HEK293 (cell line): ENCODE measurements around the gene HIP1.
A peak's percentile ranks its signal among the peaks of the same experiment; 100 is the strongest.

Experiments
- CTCF ChIA-PET: fragments of 350-600 bp; formaldehyde crosslinking; extraction: SDS; loops from one replicate; lab custom pipeline; 2021; ENCODE audit warnings: antibody characterized with exemption; lab: Yijun Ruan, JAX
- POLR2A ChIA-PET: fragments of 300-600 bp; formaldehyde crosslinking; extraction: SDS; loops from one replicate; lab custom pipeline; 2020; ENCODE audit warnings: antibody characterized with exemption, inconsistent platforms; lab: Yijun Ruan, JAX
- H3K27ac ChIP-seq: fragments of 200-500 bp; sonication (Bioruptor generic); 2 replicates; pipeline ENCODE4 v1.5.1; 2014; ENCODE audit warnings: low read depth, low read length, control low read depth, inconsistent platforms; ENCODE audit errors: extremely low read depth
- H3K36me3 ChIP-seq, 2 experiments: fragments of 200-500 bp in 1 of 2; sonication (Bioruptor generic) in 1 of 2; 1 replicate in 1 of 2; 2 replicates in 1 of 2; pipeline ENCODE4 v1.5.1; 2014 to 2017; ENCODE audit warnings: inconsistent platforms in 2 of 2, low read length in 2 of 2; ENCODE audit not compliant: control insufficient read depth in 2 of 2, insufficient read depth in 1 of 2
- H3K4me1 ChIP-seq: fragments of 200-500 bp; sonication (Bioruptor generic); 2 replicates; pipeline ENCODE4 v1.5.1; 2014; ENCODE audit warnings: mild to moderate bottlenecking, low read length, inconsistent platforms; ENCODE audit not compliant: control insufficient read depth, insufficient read depth
- H3K4me3 ChIP-seq: 2 replicates; pipeline ENCODE4 v1.5.1; 2011; ENCODE audit warnings: low read depth, mild to moderate bottlenecking, control low read depth, low read length, moderate library complexity
- H3K9me3 ChIP-seq: fragments of 200-500 bp; sonication (Bioruptor generic); 2 replicates; pipeline ENCODE4 v1.5.1; 2014; ENCODE audit warnings: low read depth, low read length, inconsistent platforms; ENCODE audit not compliant: control insufficient read depth, insufficient read depth
- GLIS1 ChIP-seq: fragments of 450-650 bp; formaldehyde crosslinking; IDR thresholded peaks from 2 replicates; pipeline ENCODE4 v1.5.1; 2016; ENCODE audit warnings: missing biosample characterization, missing genetic modification characterization
- ZBTB21 ChIP-seq: fragments of 450-650 bp; formaldehyde crosslinking; IDR thresholded peaks from 2 replicates; pipeline ENCODE4 v1.5.1; 2017; ENCODE audit warnings: missing biosample characterization, missing genetic modification characterization
- ZIC2 ChIP-seq: fragments of 450-650 bp; formaldehyde crosslinking; IDR thresholded peaks from 2 replicates; pipeline ENCODE4 v1.5.1; 2016; ENCODE audit warnings: missing biosample characterization, missing genetic modification characterization
- ZNF121 ChIP-seq: fragments of 450-650 bp; formaldehyde crosslinking; IDR thresholded peaks from 2 replicates; pipeline ENCODE4 v1.5.1; 2016; ENCODE audit warnings: missing biosample characterization, missing genetic modification characterization
- ZNF311 ChIP-seq: fragments of 450-650 bp; formaldehyde crosslinking; IDR thresholded peaks from 2 replicates; pipeline ENCODE4 v1.5.1; 2017; ENCODE audit warnings: missing biosample characterization, missing genetic modification characterization, borderline replicate concordance
- ZNF341 ChIP-seq: fragments of 450-650 bp; formaldehyde crosslinking; IDR thresholded peaks from 2 replicates; pipeline ENCODE4; 2016; ENCODE audit warnings: low read depth, missing biosample characterization, missing genetic modification characterization
- ZNF391 ChIP-seq: fragments of 450-650 bp; formaldehyde crosslinking; IDR thresholded peaks from 2 replicates; pipeline ENCODE4 v1.5.1; 2016; ENCODE audit warnings: low read depth, missing biosample characterization, missing genetic modification characterization, borderline replicate concordance
- ZNF501 ChIP-seq: fragments of 450-650 bp; formaldehyde crosslinking; IDR thresholded peaks from 2 replicates; pipeline ENCODE4 v1.5.1; 2016; ENCODE audit warnings: missing biosample characterization, missing genetic modification characterization
- ZSCAN23 ChIP-seq: fragments of 450-650 bp; formaldehyde crosslinking; IDR thresholded peaks from 2 replicates; pipeline ENCODE4 v1.5.1; 2016; ENCODE audit warnings: missing biosample characterization, missing genetic modification characterization
- TF ChIP-seq, protein P1 (sequence below): fragments of 450-650 bp; formaldehyde crosslinking; IDR thresholded peaks from 2 replicates; pipeline ENCODE4 v1.5.1; 2016; ENCODE audit warnings: missing biosample characterization, missing genetic modification characterization
- TF ChIP-seq, protein P2 (sequence below): fragments of 450-650 bp; formaldehyde crosslinking; IDR thresholded peaks from 2 replicates; pipeline ENCODE4 v1.5.1; 2016; ENCODE audit warnings: missing biosample characterization, missing genetic modification characterization
- TF ChIP-seq, protein P3 (sequence below): fragments of 450-650 bp; formaldehyde crosslinking; IDR thresholded peaks from 2 replicates; pipeline ENCODE4 v1.5.1; 2016; ENCODE audit warnings: missing biosample characterization, missing genetic modification characterization

HIP1 gene

DNA sequence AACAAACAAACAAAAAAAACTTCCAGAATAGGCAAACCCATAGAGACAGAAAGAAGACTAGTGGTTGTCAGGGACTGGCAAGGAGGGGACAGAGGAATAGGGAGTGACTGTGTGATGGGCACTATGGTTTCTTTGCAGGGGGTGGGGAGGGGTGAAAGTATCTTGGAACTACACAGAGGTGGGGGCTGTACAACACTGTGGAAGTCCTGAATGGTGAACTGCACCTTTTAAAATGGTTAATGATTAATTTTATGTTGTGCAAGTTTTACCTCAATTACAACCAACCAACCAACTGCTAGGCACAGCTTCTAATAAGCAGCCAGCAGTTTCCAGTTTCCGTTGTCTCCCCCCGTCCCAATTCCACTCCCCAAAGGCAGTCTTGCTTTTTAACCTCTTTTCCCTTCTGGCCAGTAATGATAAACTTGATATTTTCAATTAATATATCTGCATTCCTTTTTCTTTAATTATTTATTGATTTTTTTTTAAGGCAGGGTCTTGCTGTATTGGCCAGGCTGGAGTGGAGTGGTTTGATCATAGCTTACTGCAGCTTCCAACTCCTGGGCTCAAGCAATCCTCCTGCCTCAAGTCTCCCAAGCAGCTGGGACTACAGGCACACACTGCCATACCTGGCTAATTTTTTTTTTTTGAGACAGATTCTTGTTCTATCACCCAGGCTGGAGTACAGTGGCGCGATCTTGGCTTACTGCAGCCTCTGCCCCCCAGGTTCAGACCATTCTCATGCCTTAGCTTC lies 46.8 kb downstream of the HIP1 start:
- Histone ChIP-seq H3K9me3 (no peaks in the 10 kb centered on the region), H3K27ac (no peak overlapping the region), H3K4me3 (no peak overlapping the region), H3K36me3 (no peaks in the 10 kb centered on the region), H3K4me1 (no peaks in the 10 kb centered on the region)
- CTCF ChIA-PET: interaction anchor here (0.6 kb wide), 1 partner anchor 25 kb away, joined by 3 read pairs; no protein-coding TSS in a partner anchor
- TF ChIP-seq, protein P1, sequence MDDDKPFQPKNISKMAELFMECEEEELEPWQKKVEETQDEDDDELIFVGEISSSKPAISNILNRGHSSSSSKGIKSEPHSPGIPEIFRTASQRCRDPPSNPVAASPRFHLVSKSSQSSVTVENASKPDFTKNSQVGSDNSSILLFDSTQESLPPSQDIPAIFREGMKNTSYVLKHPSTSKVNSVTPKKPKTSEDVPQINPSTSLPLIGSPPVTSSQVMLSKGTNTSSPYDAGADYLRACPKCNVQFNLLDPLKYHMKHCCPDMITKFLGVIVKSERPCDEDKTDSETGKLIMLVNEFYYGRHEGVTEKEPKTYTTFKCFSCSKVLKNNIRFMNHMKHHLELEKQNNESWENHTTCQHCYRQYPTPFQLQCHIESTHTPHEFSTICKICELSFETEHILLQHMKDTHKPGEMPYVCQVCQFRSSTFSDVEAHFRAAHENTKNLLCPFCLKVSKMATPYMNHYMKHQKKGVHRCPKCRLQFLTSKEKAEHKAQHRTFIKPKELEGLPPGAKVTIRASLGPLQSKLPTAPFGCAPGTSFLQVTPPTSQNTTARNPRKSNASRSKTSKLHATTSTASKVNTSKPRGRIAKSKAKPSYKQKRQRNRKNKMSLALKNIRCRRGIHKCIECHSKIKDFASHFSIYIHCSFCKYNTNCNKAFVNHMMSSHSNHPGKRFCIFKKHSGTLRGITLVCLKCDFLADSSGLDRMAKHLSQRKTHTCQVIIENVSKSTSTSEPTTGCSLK: no peak
- TF ChIP-seq, protein P2, sequence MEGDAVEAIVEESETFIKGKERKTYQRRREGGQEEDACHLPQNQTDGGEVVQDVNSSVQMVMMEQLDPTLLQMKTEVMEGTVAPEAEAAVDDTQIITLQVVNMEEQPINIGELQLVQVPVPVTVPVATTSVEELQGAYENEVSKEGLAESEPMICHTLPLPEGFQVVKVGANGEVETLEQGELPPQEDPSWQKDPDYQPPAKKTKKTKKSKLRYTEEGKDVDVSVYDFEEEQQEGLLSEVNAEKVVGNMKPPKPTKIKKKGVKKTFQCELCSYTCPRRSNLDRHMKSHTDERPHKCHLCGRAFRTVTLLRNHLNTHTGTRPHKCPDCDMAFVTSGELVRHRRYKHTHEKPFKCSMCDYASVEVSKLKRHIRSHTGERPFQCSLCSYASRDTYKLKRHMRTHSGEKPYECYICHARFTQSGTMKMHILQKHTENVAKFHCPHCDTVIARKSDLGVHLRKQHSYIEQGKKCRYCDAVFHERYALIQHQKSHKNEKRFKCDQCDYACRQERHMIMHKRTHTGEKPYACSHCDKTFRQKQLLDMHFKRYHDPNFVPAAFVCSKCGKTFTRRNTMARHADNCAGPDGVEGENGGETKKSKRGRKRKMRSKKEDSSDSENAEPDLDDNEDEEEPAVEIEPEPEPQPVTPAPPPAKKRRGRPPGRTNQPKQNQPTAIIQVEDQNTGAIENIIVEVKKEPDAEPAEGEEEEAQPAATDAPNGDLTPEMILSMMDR: no peak
- peak; percentile 56; the same call in 1 of the 2 replicates for TF ChIP-seq ZNF121
- TF ChIP-seq ZNF341 (tag by site-specific recombination): peak; percentile 51
- POLR2A ChIA-PET: interaction anchor here (0.9 kb wide), 1 partner anchor 12 kb away, joined by 3 read pairs; no protein-coding TSS in a partner anchor

DNA sequence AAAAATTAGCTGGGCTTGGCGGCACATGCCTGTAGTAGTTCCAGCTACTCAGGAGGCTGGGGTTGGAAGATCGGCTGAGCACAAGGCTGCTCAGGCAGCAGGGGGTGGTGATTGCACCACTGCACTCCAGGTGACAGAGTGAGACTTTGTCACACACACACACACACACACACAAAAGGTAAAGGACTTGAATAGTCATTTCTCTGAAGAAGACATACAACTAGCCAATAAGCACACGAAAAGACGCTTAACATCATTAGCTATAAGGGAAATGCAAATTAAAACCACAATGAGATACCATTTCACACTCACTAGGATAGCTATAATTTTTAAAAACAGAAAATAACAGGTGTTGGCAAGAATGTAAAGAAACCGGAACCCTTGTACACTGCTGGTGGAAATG lies 48.6 kb downstream of the HIP1 start:
- ChIA-PET POLR2A (no interaction called here), CTCF (interaction anchor here (0.6 kb wide), 1 partner anchor 18 kb away, joined by 3 read pairs; no protein-coding TSS in a partner anchor)
- Histone ChIP-seq H3K27ac (no peak overlapping the region), H3K36me3 (no peaks in the 10 kb centered on the region), H3K9me3 (no peaks in the 10 kb centered on the region), H3K4me3 (no peak overlapping the region), H3K4me1 (no peaks in the 10 kb centered on the region)
- TF ChIP-seq ZNF311 (no peak), ZIC2 (peak; percentile 48; the same call in 1 of the 2 replicates), ZNF501 (tag by site-specific recombination) (no peak), ZSCAN23 (tag by site-specific recombination) (no peak), ZNF391 (tag by site-specific recombination) (no peak), ZBTB21 (tag by site-specific recombination) (no peak), GLIS1 (tag by site-specific recombination) (peak; percentile 29)
- TF ChIP-seq, protein P3, sequence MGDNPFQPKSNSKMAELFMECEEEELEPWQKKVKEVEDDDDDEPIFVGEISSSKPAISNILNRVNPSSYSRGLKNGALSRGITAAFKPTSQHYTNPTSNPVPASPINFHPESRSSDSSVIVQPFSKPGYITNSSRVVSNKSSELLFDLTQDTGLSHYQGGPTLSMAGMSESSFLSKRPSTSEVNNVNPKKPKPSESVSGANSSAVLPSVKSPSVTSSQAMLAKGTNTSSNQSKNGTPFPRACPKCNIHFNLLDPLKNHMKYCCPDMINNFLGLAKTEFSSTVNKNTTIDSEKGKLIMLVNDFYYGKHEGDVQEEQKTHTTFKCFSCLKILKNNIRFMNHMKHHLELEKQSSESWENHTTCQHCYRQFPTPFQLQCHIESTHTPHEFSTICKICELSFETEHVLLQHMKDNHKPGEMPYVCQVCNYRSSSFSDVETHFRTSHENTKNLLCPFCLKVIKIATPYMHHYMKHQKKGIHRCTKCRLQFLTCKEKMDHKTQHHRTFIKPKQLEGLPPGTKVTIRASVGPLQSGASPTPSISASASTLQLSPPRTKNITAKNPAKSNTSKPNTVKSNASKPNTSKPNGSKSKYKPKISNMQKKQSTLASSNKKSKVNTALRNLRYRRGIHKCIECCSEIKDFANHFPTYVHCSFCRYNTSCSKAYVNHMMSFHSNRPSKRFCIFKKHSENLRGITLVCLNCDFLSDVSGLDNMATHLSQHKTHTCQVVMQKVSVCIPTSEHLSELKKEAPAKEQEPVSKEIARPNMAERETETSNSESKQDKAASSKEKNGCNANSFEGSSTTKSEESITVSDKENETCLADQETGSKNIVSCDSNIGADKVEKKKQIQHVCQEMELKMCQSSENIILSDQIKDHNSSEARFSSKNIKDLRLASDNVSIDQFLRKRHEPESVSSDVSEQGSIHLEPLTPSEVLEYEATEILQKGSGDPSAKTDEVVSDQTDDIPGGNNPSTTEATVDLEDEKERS: no peak
